ENCODE data around the gene DLEC1.

GRCh38 chr3:38128303-38128655, 89.3 kb downstream of the DLEC1 start:
- no peak for TF ChIP-seq CTCF (conservative IDR thresholded peaks at IDR 0.05 in 1 of 2, IDR thresholded peaks at IDR 0.05 in 1 of 2; ENCODE audit: low read depth in 1 of 2, low read length in 2 of 2)
- no peak for TF ChIP-seq EZH2 (IDR thresholded peaks at IDR 0.05; ENCODE audit: low read length, missing control alignments)
